COLO668 (cell line): ENCODE results near the gene OTUD7B.
"Not testable (repeated sequence)": the region's sequence is repeated elsewhere in the genome, so short reads cannot be mapped to it uniquely, and the experiment has no call there.

Experiments used
- DNase-seq: peaks from one replicate; lab custom pipeline; 2025; ENCODE audit not compliant: unreplicated experiment; lab: John Stamatoyannopoulos, UW

Gene OTUD7B

DNA sequence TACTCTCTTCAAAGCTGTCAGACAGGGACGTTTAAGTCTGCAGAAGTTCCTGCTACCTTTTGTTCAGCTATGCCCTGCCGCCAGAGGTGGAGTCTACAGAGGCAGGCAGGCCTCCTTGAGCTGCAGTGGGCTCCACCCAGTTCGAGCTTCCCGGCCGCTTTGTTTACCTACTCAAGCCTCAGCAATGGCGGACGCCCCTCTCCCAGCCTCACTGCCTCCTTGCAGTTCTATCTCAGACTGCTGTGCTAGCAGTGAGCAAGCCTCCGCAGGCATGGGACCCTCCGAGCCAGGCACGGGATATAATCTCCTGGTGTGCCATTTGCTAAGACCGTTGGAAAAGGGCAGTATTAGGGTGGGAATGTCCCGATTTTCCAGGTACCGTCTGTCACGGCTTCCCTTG, 53.0 kb downstream of the OTUD7B start:
- DNase-seq, result not testable (repeated sequence)

DNA sequence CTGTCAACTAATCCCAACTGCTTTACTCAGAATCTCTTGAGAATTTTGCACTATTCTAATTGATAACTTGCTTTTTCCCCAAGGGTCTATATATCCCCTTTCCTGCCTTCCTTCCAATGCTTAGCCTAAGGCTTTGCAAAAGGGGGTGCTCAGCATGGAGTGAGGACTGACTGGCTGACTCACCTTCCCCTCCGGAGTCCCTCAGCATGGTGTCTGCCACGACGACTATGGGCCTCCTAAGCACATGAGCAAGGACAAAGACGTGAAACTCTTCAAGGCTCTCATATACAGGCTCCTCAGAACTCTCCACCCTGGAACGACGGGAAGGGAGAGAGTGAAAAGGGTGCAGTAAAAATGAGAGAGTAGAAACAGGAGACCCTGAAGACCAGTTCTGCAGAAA, 60.6 kb downstream of the OTUD7B start:
- DNase-seq, result no peak

DNA sequence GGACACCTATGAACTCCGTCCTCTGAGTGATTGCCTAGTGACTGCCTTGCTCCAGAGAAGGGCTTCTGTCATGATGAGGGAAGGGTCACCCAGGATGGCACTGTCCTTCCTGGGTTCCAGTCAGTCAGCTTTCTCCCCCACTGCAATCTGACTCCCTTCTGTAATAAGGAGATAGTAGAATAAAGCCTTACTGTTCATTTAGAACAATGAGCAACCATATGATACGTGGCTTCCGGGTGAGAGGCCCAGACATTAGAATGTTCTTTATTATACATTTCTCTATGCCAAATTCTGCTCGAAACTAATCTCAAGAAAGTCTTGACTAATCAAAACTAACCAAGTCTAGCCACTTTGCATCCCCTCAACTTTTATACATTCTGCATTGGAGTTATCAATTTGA, 65.3 kb downstream of the OTUD7B start:
- DNase-seq, result no peak

DNA sequence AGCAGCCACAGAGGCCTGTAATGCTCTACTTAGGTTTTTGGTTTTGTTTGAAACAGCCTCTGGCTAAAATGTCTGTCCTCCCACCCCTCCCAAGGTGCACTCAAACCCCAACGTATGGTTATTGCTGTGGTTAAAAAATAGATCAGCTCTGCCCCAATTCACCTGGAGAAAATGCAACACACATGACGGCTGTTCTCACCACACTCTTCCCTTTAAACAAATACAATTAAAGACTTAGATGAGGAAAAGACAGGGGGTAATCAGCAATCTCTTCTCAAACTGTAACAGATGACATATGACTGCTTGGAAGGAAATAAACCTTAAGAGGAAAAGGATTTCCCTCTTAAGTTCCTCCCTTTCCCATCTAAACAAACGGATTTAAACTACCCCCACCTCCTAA, 67.6 kb downstream of the OTUD7B start:
- DNase-seq, result no peak

DNA sequence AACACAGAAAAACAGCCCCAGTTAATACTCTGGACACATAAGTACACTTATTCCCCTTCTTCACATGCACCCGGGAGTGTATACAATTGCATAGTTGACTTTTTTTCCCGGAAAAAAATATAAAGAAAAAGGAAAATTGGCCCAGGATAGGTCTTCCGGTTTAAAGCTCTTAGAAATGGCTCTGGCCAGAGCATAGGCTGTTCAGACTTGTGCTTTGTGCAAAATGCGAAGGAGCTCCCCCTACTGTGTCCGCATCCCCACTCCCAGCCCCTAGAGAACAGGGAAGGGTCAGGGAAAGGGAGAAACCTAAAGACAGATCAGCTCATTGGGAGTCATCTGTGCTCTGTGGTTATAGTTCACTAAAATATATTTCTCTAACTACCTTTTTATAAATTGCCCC, 68.3 kb downstream of the OTUD7B start:
- DNase-seq, result peak; percentile 5

DNA sequence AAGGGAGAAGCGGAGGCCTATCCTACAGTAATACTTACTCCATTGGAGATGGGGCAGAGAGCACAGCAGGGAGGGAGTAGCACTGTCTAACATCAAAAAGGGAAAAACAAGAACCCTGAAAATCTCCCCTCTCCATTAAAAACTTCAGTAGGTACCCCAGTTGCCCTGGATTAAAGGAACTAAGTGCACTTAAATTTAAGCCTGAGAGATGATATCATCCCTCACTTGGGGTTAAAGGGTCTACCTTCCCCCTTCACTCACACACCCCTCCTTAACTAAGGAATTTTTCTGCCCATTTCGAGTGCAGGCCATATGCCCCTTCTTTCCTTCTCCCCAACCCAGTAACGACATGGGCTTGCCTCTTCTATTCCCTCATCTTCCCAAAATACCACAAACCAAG, 70.1 kb downstream of the OTUD7B start:
- no peak for DNase-seq

DNA sequence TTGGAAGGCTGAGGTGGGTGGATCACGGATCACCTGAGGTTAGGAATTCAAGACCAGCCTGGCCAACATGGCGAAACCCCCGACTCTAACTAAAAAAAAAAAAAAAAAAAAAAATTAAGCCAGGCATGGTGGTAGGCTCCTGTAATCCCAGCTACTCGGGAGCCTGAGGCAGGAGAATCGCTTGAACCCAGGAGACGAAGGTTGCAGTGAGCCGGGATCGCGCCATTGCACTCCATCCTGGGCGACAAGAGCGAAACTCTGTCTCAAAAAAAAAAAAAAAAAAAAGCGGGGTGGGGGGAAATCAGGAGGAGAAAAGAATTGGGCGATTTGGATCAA, 71.9 kb downstream of the OTUD7B start:
- not testable (repeated sequence) for DNase-seq

DNA sequence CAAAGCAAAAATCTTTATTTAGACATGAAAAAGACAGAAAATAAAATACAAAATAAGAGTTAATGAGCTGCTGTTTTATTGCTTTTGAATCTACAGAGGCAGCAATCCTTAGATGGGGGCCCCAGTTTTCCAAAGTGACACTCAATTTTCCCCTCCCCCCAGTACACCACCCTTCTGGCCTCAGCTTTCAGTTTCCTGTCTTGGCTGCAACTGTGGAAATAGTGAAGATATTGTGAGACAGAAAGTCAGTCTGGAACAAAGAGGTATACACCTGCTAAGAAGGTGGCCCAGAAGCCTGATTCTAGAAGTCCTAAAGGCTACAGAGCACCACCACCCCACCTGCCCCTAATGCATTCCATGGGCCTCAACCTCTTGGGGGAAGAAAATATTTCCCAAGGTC, 72.8 kb downstream of the OTUD7B start:
- no peak for DNase-seq

DNA sequence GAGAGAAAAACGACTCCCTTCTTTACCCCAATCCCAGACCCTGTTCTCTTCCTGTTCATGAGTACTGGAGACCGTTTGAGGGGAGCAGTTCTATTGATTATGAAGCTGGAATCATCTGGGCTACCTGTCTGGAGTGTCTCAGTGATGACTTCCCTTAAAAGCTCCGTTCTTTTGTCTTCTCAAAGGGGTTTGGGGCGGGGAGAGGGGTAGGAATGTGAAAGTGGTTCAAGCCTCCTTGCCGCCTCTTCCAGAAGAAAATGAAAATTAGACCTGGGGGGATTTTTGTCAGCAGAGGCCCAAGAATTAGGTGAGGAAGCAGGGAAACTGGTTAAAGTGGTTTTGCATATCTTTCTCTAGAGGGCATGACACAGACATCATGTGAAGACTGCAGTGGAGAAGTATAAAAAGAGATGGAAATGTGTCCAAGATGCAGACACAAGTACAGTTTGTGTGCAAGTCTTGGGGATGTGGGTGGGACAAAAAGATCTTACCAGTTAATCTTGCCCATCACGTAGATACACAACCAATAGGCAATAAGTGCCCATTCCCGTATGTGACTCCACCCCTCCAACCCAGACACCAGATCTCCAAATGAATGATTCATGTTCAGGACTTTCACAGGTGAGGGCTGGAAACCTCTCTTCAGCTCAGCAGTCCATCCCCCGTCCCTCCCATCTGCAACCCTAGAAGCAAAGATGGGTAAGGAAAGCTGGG, 73.4 kb downstream of the OTUD7B start:
- DNase-seq, result peak; percentile 41

DNA sequence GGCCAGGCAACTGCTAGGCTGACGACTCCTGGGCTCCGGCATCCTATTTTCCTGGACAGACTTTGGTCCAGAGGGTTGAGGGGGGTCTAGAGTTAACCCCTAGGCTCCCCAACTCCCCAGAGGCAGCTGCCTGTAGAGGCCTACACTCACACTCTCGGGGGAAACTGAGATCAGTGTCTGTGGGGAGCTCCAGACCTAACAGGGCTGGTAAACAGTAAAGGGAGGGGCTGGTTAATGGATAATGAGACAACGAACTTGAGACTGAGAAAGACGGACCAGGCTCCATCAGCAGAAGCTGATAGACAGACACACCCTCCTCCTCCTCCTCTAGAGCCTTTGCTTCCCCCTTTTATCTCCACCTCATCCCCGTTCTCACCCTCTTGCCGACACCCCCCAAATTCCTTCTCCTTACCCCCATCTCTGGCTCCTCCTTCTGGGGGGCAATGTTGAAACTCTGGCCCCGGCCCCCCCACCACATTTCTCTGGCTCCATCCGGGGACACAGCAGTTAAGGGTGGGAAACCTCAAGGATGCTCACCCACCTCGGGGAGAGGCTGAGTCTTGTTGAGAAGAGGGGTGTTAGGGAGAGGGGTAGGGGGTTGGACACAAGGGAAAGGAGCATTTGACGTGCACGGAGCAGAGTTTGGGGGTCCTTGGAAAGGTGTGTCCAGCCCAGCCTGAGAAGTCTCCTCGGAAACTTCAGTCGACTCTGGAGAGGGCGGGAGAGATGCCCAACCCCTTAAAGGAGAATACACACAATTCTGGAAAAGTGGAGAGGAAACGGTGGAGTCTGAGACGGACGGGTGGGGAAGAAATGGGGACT, 74.1 kb downstream of the OTUD7B start, which contains the start of gene MTMR11:
TSS of gene MTMR11 (minus strand) at position 710 of the 822 bp plus-strand sequence. CDS start at position 478, 232 bp downstream.
- DNase-seq, result peak; percentile 10

DNA sequence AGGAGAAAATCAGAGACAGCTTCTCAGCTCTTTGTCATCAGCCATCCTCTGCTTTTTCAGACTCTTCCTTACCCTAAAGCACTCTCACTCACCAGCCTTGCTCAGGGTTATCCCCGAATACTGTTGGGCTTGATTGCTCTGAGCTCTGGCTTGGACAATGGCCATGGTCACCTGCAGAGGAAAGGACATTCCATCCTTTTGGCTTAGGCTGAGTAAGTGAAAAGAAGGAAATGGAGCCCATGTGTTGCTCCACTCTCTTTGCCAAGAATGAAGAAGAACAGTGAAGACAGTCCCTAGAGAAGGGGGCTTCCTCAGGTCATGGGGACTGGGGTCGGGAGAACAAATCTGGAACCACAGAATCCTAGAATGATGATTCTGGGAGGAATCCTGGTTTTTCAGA, 76.2 kb downstream of the OTUD7B start:
- no peak for DNase-seq

DNA sequence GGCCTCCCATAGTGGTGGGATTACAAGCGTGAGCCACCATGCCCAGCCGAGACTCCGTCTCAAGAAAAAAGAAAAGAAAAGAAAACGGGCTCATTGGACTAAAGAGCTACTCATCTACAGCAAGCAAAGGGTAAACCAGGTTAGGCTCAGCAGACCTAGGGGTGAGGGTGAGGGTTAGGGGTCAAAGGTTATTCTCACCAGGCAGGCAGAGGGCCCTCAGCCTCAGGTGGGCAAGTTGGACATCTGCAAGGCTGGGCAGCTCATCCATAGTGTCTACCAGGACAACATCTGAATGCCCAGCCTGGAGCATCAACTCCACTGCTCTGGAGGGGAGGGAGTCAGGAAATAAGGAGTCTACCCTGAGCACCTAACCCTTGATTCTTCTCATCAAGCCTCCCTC, 77.3 kb downstream of the OTUD7B start:
- DNase-seq, result no peak

DNA sequence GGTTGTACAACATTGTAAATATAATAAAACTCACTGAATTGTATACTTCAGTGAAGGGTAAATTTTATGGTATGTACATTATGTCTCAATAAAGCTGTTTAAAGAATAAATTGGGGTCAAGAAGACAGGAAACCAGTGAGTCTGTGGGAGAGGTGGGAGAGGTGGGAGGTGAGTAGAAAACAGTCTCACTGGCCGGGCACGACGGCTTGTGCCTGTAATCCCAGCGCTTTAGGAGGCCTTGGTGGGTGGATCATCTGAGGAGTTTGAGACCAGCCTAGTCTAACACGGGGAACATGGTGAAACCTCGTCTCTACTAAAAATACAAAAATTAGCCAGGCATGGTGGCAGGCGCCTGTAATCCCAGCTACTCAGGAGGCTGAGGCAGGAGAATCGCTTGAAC, 78.1 kb downstream of the OTUD7B start:
- DNase-seq, result no peak

DNA sequence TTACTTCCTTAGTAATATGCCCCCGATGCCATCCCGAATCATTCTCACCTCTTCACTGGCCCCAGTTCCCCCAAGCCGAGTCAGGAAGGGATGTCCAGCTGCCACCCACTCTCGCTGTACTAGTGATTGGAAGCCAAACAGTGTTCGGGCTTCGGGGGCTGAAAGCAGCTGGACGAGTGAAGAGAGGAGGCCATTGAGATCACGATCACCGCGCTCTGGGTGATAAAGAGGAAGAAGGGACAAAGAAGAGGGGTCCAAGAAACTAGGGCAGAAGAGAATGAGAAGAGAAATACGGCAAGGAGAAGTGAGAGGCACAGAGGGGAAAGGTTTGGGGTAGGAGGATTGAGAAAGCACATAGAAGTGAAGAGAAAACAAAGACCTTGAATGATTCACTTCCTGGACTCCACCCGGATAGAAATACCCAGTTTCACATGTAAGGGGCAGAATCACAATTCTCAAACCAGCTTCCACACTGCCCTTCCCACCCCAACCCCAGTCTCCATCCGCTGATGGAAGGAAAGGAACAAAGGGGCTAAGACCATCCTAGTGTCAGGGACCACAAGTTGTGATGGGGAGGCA, 79.2 kb downstream of the OTUD7B start:
- DNase-seq, result no peak

DNA sequence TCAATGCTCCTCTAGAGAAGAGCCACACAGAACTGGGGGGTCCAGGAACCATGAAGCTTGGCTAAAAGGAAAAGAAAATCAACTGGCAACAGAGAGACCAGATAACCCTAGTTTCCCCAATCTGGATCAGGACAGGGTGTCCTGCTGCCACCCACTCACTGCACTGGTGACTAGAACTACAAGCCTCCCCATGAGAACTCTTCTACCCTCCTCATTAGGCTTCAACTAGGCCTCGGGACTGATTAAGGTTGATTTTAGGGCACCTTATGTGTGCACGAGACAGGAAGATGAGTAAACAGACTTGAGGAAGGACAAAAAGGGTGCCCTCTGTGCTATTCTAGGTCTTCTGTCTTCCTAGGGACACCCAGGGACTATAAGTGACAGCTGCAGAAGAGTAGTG, 80.7 kb downstream of the OTUD7B start:
- no peak for DNase-seq

DNA sequence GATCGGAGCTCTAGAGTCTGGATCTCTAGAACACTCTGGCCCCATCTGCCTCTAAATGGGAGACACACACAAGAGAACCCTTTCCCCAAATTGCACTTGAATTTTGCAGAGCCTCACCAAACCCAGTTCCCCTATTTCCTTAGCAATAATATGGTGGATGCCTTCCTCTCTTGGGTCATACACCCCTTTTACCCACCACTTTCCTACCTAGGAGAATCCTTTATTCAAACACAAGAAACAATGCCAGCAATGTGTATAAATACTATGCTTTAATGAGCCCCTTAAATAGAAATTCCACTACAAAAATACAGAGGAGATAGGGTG, 82.2 kb downstream of the OTUD7B start:
- no peak for DNase-seq

DNA sequence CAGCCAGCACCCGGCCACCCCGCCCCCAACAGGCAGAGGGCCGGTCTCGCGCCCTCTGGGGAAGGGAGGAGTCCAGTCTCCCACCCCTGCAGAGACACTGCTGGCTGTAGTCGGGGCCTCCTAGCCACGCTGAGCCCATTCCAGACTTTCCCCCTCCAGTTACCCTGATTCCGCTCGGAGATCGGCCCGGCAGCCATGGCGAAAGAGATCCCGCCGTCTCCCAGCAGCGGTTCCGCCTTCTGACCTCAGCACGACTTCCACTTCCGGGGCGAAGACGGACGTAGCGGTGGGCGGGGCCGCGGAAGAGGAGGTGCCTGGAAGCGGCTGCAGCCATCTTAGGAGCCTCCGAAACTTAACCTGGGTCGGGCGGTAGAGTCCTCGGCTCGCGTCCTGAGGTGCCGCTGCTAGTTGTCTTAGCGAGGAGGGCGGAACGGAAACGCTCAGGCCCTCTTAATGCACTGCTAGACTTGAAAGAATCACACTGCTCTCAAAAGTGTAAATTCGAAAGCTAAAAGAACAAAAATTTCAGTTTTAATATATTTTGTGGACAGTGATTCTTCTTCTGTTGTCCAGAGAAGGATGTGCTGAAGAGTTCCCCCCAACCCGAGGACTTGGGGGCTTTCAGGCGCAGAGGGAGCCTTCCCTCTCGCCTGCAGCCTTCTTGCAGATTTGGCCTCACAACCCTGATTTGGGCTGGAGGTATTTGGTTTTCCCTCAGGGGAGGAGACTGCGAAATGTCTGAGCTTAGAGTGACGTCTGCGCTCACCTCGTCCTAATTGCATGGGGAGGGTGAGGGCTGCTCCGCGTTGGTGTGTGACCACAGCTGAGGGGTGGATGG, 82.7 kb downstream of the OTUD7B start, which contains the start of gene SF3B4:
TSS of gene SF3B4 (minus strand) at position 241 of the 838 bp plus-strand sequence. CDS start at position 197, 44 bp downstream.
- peak; percentile 98 for DNase-seq

DNA sequence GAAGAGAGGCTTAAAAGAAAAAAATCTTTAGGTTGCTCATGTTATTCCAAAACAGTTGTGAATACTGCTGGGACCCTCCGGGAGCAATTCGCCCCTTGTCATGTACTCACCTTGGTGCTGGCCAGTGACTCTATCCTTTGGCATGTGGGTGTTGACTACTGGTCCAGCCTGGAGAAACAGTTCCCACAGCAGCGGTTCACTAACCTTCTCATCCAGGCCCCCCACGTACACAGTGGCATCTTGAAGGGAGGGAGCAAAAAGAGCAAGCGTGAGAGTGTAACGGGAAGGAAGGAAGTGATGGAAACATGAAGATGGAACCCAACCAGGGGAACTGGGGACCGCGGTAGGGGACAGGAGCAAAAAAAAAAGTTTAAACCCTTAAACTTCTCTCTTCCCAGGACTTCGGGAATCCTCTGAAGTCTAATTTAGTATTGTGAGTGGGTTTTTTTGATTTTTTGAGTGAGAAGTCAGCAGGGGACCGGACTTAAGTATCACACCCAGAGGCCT, 83.4 kb downstream of the OTUD7B start:
- DNase-seq, result no peak

DNA sequence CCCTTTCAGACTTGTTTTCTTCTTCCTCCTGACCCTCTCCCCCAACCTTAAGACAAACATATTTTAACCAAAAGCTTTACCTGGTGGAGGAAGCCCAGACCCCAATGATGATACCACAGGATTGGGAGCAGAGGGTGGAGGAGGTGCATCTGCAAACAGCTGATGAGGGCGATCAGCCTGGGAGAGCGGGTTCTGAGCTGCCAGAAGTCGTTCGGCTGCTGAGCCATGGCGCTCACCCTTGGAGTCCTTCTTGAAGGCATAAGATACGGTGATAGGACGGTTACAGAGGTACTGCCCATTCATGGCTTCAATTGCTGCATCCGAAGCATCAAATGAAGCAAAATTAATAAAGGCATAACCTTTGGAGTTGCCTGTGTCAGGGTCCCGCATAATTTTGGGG, 84.2 kb downstream of the OTUD7B start:
- DNase-seq, result no peak

DNA sequence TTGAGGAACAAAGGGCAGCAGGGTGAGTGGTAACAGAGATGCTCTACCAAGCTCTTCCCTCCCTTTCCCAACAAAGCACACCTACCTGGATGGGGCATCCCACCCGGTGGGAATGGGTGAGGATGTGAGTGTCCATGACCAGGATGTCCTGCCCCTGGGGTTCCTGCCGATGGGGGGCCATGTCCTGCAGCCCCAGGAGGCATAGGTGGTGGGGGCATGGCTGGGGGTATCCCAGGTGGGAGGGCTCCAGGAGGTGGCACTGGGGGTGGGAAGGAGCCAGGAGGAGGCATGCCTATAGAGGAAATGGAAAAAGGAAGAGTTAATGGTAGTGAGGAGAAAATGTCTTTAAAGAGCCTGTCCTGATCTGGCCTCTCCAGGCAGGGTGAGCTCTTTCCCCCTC, 84.8 kb downstream of the OTUD7B start:
- DNase-seq, result no peak

DNA sequence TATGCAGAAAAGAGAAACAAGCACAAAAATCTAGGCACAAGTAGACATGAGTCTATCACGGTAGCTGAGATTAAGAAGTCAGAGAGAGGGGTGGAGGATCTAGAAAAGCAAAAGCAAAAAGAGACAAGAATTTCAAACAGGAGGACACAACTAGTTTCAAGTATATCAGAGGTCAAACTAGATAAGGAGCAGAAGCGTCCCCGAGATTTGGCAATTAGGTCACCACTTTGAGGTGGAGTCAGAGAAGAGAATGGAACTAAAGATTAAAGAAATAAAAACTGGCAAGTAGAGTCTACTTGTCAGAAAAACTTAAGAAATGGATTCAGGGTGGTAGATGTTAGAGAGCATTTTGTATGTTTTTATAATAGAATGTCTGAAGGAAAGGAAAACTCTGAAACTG, 85.2 kb downstream of the OTUD7B start:
- DNase-seq, result no peak
